Peyer's patch (tissue), 4 donors: ENCODE data around the gene CHADL.

Source experiments
- POLR2A ChIP-seq, 2 donors: fragments of 450-650 bp; IDR thresholded peaks; one replicate each; pipeline ENCODE4 v1.5.1; 2017; ENCODE audit warnings: antibody characterized with exemption in 2 of 2, mild to moderate bottlenecking in 2 of 2, moderate library complexity in 2 of 2
- TF ChIP-seq, protein P1 (sequence below), 6 experiments: fragments of 450-650 bp in 4 of 6; fragments of 200-600 bp in 2 of 6; sonication (generic) in 1 of 6; IDR thresholded peaks; one replicate each; pipeline ENCODE4 v1.5.1; 2017 to 2019; ENCODE audit warnings: antibody characterized with exemption in 6 of 6, mild to moderate bottlenecking in 3 of 6, moderate library complexity in 1 of 6

- no peak for TF ChIP-seq POLR2A (IDR thresholded peaks at IDR 0.05)
- TF ChIP-seq, protein P1, sequence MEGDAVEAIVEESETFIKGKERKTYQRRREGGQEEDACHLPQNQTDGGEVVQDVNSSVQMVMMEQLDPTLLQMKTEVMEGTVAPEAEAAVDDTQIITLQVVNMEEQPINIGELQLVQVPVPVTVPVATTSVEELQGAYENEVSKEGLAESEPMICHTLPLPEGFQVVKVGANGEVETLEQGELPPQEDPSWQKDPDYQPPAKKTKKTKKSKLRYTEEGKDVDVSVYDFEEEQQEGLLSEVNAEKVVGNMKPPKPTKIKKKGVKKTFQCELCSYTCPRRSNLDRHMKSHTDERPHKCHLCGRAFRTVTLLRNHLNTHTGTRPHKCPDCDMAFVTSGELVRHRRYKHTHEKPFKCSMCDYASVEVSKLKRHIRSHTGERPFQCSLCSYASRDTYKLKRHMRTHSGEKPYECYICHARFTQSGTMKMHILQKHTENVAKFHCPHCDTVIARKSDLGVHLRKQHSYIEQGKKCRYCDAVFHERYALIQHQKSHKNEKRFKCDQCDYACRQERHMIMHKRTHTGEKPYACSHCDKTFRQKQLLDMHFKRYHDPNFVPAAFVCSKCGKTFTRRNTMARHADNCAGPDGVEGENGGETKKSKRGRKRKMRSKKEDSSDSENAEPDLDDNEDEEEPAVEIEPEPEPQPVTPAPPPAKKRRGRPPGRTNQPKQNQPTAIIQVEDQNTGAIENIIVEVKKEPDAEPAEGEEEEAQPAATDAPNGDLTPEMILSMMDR (IDR thresholded peaks at IDR 0.05) = no peak
Observed at GRCh38 chr22:41191467-41191866, 49.3 kb downstream of the CHADL start.
